Dermis blood vessel endothelial cell (primary cell): ENCODE results near the gene CD99L2. TPM values are rescaled to one million over a fixed set of nuclear protein-coding genes. Genes with fewer than 3 reads are reported as not detected.
A peak's percentile ranks its signal among the peaks of the same experiment; 100 is the strongest.
"Not testable (repeated sequence)": the region's sequence is repeated elsewhere in the genome, so short reads cannot be mapped to it uniquely, and the experiment has no call there.

ENCODE experiments used
- DNase-seq: peaks from one replicate; pipeline ENCODE4 v3.0.0; 2010
- total RNA-seq: library from RNA; depleted of rRNA; stranded (reverse); fragments of >200 nt; gene quantifications from 2 replicates; pipeline ENCODE4 v1.2.3, GENCODE V29; 2014

Gene CD99L2
- total RNA-seq, 1 donor from 2014 or later = 31.1 TPM

DNA sequence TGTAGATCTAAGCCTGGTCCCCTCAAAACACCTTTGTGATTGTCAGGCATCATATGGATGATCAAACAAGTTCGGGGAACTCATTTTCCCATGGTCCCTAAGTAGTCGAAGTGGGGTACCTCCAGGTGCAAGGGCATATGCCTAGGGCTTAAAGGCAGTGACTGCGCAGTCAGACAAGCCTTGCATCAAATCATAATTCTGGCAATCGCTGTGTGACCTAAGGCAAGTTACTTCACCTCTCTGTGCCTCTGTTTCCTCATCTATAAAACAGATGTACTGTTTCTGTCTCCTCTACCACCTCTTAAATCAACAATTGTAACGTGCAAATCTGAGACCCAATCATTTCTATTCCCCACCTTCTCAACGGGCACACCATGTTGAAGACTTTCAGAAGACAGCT lies 1.8 kb downstream of the CD99L2 start:
- DNase-seq = no peak

DNA sequence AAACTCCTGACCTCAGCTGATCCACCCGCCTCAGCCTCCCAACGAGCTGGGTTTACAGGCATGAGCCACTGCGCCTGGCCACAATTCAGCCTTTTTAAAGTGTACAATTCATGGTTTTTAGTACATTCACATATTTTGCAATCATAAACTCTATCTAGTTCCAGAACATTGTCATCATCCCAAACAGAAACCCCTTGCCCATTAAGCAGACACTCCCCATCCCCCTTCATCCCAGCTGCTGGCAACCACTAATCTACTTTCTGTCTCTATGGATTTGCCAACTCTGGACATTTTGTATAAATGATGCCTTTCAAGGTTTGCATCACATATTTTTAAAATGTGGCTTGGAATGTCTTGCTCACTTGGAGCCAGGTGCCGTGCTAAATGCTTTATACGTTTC lies 4.5 kb downstream of the CD99L2 start:
- no peak for DNase-seq

DNA sequence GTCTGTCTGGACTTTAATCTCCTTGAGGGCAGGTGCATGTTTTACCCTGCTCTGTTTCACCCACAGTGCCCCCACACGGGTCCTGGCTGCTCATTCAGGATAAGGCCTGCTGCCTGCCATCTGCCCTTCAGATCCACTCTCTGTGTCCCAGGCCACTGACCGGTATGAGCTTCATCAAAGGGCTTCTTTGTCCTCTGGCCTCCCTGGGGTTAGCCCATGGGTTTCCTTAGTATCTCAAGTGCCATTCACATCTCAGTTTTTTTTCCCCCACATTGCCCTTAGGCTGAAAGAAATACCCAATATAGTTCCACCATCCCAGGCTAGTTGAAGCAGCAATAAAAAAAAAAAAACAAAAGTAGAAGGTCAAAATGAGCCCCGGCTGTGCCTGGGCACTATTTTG lies 9.3 kb downstream of the CD99L2 start:
- no peak for DNase-seq

DNA sequence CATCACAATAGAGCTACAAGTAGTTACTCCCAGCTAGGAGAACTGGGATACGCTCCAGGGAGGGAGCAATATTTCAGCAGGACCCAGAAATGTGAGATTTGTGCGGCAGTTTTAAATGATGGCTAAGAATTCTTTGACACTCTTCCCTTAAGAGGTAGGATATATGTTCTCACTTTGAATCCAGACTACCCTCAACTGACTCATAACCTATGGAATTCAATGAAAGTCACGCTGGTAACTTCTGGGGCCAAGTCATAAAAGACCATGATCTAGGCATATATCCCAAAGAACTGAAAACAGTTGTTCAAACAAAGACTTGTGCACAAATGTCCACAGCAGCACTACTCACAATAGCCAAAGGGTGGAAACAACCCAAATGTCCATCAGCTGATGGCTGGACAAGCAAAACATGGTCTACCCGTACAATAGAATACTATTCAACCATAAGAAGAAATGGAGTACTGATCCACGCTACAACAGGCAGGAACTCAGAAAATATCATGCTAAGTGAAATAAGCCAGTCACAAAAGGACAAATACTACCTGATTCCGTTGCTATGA lies 10.5 kb downstream of the CD99L2 start:
- DNase-seq = no peak

DNA sequence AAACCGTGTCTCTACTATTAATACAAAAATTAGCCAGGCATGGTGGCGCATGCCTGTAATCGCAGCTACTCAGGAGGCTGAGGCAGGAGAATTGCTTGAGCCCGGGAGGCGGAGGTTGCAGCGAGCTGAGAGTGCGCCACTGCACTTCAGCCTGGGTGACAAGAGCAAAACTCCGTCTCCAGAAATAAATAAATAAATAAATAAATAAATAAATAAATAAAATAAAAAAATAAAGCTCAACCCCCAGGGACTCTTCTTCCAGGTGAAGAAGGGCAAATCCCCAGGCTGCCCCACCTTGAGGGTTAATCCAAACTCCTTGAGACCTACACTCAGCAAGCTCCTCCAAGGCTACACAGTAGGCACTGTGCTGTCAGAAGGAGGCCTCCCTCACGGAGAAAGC lies 11.2 kb downstream of the CD99L2 start:
- not testable (repeated sequence) for DNase-seq

DNA sequence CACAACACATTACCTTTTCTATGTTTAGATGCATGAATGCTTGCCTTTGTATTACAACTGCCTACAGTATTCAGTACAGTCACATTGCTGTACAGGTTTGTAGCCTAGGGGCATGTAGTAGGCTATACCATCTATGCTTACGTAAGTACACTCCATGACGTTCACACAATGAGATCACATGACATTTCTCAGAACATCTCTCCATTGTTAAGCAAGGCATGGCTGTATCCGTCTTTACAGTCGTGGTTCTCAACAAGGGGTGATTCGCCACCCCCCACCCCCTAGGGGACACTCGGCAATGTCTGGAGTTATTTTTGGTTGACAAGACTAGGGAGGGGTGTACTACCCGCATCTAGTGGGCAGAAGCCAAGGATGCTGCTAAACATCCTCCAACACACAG lies 12.1 kb downstream of the CD99L2 start:
- DNase-seq = no peak

DNA sequence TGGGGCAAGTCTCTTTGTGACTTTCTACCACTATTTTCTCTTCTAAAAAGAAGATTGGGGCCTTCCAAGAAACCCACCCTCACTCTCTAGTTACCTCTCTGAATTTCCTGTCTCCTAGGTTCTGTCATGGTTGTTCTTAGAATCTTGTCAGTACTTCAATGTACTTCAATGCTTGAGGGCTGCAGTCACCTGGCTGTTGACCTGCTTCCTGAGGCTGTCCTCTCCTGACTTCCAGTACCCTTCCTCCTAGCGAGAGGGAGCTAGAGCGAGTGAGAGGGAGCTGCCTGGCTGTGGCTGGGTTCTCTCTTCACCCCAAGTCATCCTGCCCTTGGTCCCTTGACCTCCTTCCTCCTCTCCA lies 17.7 kb downstream of the CD99L2 start:
- DNase-seq = no peak

DNA sequence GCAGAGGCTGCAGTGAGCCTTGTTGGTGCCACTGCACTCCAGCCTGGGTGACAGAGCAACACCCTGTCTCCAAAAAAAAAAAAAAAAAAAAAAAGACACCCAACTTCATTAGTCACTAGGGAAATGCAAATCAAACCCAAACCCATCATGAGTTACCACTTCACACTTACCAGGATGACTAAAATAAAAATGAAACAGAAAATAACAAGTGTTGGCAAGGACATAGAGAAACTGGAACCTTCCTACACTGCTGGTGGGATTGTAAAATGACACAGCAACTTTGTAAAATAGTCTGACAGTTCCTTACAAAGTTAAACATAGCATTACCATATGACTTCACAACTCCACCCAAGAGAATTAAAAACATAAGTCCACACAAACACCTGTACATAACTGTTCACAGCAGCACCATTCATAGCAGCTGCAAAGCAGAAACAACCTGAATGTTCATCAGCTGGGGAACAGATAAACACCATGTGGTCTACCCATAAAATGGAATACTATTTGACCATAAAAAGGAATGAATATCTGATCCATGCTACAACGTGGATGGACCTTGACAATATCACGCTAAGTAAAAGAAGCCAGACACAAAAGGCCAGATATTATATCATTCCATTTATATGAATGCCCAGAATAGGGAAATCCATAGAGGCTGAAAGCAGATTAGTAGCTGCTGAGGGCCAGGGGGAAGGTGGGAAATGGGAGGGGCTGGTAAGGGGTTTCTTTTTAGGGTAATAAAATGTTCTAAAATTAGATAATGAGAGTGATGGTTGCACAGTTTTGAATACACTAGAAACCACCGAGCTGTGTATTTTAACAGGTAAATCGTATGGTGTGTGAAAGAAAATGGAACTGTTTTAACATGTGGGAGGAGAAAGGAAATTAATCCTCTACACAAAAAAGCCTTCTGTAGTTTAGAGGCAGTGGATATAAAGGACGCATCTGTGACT lies 18.3 kb downstream of the CD99L2 start:
- DNase-seq = no peak

DNA sequence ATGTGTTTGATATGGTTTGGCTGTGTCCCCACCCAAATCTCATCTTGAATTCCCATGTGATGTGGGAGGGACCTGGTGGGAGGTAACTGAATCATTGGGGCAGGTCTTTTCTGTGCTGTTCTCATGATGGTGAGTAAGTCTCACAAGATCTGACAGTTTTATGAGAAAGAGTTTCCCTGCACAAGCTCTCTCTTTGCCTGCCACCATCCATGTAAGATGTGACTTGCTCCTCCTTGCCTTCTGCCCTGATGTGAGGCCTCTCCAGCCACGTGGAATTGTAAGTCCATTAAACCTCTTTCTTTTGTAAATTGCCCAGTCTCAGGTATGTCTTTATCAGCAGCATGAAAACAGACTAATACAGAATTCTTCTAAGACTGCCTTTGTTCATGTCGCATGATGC lies 22.8 kb downstream of the CD99L2 start:
- DNase-seq = not testable (repeated sequence)

DNA sequence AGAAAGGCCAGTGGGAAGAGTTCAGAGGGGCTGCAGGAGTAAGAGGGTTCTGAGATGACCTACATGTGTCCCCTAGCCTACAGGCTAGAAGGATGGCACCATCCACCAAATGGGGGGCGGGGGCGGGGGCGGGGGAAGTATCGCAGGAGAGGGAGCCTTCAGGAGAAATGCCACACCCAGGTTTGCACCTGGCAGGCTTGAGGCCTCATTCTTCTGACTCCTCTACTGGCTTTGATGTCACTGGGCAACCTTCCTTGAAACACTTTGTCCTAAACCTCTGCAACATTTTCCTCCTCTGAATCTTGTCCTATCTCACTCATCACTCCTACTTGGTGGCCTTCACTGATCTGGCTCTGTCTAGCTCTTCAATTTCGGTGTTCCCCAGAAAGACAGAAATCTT lies 24.0 kb downstream of the CD99L2 start:
- DNase-seq = no peak

DNA sequence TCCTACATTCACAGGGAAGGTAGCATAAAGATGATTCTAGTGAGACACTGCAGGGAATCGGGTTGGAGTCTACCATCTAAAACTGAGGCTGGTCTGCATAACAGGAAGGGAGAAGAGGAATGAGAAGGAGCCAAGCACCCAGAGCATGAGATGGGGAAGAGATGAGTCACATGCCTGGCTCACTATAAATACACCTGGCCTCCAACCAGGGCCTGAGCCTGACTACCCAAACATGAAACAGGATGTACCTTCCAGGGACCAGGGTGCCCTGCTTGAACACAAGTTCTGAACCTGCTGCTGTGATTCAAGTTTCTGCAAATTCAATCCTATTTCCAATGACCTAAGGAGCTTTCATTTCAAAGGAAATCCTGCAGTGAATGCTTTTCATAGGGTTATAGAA lies 24.9 kb downstream of the CD99L2 start:
- DNase-seq = peak; percentile 17

DNA sequence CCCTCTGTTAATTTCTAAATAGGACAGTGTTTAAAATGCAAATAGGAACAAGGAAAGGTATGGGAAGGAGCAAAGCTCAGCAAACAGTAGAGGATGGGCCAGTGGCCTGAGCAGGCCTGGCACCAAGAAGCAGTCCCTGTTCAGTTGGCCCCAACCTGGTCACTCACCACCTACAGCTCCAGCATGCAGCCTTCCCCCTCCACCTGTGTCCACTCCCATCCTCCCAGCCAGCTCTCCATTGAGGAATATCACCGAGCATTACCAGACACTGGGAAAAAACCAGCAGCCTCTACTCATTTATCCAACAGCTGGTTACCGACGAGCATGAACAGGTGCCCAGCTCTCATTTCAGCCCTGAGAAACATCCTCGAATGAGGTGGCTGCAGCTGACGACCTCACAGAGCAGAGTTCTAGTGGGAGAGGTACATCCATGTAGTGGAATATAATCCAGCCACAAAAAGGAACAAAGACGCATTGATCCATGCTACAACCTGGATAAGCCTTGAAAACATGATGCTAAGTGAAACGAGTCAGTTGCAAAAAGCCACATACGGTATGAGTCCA lies 25.6 kb downstream of the CD99L2 start:
- DNase-seq = no peak

DNA sequence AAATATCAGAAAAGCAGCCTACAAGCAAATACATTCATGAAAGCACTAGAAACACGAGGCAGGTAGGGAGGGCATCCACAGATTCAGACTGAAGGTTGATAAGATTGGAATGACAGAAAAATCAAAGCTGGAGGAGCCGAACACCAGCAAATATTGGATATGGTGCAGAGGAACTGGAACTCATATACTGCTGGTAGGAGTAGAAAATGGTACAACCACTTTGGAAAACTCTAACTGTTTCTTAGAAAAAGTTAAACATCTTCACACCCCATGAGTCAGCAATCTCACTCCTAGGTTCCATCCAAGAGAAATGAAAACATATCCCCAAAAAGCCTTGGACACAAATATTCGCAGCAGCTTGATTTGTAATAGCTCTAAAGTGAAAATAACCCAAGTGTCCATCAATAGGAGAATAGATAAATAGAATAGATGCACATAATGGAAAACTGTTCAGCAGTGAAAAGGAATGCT lies 27.1 kb downstream of the CD99L2 start:
- no peak for DNase-seq

DNA sequence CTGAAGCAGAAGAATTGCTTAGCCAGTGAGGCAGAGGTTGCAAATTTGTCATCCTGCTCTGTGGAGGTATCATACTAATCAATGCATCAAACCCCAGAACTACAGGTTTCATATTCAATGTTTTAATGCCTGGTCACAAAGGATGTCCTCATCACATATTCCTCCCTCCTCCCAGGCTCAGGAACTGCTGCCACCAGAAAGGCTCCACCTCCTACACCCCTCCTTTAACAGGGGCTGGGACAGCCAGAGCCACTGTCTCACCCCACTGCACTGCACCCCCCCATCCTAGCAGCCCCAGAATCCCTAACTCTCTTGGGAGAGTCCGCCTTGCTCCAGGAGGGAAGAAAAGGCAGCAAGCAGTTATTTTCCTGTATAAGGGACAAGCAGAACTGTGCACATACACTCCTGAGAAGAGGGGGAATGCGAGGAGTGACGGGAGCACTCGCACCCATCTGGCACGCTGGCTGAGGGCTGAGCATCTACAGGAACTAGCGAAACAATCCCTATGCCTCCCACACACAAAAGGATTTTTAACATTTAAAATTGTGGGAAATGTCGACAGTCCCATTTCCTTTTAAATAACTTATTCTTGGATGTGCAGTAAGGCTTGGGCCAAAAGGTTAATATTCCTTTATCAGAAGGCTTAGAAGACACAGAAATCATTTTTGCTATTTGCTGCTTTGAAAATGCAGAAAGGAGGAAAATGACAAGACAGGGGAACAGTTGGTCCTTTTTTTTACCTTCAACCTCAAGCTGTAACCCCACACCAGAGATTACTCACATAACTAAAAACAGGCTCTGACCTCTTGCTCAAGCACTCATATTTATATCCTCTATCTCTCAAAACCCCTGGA lies 27.8 kb downstream of the CD99L2 start:
- DNase-seq = peak; percentile 10

DNA sequence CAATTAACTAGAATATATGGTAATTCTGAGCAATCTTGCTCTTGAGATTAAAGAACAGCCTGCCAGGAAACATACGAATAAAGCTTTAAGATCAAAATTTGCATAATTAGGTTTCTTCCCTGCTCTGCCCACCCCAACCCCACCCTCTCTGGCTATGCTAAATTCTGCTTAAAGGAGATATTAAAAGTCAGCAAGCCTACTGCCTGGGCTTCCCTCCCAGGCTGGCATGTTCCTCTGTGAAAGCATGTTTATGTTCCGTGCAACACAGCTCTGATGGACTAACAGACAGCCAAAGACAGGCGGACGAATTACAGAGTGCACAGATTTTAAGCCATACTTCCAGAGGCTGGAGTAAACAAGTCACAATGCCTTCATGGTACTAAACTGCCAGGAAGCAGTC lies 28.4 kb downstream of the CD99L2 start:
- DNase-seq = no peak

DNA sequence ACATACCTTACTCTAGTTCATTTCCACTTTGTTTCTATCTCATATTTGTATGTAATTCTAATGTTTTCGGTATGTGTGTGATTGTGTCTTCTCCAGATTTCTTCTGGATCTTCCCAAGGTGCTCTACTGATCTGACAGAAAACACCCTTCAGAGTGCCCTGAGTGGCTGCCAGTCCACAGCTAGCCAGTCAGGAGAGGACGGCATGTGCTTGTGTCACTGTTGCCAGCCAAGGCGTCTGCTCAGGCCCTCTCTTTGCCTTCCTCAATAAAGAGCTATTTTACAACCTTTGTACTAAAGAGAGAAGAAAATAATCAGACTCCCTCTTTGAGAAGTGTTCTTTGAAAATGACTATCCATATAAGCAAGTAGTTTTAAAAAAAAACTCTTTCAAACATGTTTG lies 29.0 kb downstream of the CD99L2 start:
- DNase-seq = no peak

DNA sequence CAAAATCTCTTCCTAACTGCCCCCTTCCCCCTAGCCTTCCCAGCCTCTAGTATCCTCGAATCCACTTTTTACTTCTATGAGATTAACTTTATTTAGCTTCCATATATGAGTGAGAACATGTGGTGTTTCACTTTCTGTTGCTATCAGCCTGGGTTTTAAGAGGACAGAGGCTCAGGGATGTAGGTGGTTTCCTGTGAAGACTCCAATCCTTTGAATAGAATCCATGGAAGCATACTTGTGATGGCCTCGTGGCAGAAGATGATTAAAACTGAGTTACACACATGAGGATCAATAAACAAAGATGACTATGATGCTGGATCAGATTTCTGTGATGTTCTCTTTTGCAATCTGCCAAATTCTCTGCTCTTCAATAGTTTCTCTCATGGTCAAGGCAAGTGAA lies 29.8 kb downstream of the CD99L2 start:
- no peak for DNase-seq

DNA sequence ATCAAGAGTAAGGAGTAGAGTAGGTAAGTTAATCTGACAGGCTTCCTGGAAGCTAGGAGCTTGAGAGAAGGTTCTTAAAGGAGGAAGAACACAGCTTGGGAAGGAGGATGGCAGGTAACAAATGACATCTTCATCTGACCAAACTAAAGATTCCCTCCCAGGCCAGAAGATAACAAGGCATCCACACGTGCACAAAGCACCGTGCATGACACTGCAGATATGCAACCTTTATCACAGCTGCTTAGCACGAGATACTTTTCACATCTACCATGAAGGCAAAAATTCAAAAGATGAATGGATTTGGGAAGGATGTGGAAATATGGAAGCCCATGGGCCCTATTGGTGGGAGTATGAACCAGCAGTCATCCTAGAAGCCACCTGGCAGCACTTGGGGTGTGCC lies 34.3 kb downstream of the CD99L2 start:
- no peak for DNase-seq

DNA sequence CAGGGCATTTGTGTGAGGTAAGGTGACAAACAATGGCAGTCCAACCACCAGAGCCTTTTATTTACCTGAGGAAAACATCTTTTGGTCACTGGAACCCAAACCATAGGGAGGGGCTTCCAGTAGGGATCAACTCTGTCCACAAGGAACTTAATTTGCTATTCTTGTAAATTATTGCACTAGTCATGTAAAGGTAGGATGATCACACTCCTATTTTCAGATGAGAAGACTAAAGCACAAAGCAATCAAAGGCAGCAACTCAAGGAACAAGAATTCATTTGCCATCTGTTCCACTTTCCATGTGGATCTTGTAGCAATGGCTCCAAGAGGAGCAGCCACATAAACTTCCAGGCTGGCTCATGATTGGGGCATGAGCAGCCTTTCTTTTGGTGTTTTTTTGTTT lies 35.3 kb downstream of the CD99L2 start:
- DNase-seq = no peak

DNA sequence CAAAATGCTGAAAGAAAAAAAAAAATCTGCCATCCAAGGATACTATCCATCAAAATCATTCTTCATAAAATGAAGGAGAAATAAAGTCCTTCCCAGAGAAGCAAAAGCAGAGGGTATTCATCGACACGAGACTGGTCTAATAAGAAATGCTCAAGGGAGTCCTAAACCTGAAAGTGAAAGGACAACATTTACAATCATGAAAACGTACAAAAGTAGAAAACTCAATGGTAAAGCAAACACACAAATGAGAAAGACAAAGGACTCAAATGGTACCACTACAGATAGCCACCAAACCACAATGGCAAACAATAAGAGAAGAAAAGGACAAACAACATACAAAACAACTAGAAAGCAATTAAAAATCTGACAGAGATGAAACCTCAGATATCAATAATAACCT lies 41.0 kb downstream of the CD99L2 start:
- DNase-seq = no peak

DNA sequence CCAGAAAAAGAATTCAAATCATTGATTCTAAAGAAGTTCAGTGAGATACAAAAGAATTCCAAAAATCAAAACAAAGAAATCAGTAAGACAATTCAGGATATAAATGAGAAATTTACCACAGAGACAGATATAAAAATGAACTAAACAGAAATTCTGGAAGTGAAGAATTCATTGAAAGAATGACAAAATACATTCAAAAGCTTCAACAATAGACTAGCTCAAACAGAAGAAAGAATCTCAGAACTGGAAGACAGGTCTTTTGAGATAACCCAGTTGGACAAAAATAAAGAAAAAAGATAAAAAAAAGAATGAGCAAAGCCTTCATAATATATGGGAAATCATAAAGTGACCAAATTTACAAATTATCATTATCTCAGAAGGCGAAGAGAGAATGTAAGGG lies 41.7 kb downstream of the CD99L2 start:
- no peak for DNase-seq

DNA sequence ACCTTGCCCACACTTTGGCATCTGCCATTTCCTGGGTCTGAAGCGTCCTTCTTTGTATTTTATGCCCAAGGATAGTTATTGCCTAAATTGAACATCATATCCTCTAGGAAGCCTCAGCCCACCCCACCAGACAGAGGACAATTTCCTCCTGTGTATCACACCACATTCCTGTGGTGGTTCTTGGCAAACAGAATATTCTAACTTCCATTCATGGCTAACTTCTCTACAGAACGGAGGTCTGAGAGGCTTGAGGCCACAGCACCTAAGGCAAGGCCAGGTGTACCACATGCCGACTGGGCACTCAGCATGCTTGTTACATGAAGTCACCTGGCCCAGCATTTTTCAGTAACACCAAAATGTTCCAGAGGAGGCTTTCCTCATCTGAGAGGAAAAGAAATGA lies 42.4 kb downstream of the CD99L2 start:
- no peak for DNase-seq

DNA sequence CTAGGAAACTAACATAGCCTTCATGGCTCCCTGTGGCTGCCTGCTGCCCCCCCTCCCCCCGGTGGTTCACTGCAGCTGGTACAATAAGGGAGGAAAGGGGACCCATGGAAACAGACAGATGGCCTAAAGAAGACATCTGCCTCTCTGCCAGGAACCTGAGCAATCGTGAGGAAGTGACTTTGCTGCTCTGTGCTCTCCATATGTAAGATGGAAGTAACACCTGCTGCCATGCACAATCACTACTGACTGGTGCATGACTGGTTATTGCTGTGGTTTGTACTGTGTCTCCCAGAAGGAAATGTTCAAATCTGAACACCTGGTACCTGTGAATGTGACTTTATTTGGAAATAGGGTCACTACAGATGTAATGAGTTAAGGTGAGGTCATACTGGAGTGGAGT lies 43.6 kb downstream of the CD99L2 start:
- DNase-seq = no peak
